ENCODE results near the gene ALDH3A2.

Gene ALDH3A2

GRCh38 chr17:19718041-19718612 lies 69.6 kb downstream of the ALDH3A2 start:
- ChIA-PET POLR2A (no interaction called here), CTCF (interaction anchor here (1.3 kb wide), 1 partner anchor 46 kb away, joined by 3 read pairs; no protein-coding TSS in a partner anchor)
- Histone ChIP-seq H3K9me3 (ENCODE audit: control extremely low read depth in 1 of 5, control insufficient read depth in 4 of 5, insufficient read depth in 2 of 5, low read depth in 1 of 5, low read length in 4 of 5) (no peaks in the 10 kb centered on the region), H3K27me3 (replicated peaks in 2 of 5; ENCODE audit: control insufficient read depth in 4 of 5, insufficient read depth in 5 of 5, low read length in 4 of 5) (no peaks in the 10 kb centered on the region), H3K27ac (ENCODE audit: insufficient read depth in 1 of 2, low read depth in 1 of 2, low read length in 2 of 2, poor library complexity in 1 of 2, severe bottlenecking in 2 of 2) (no peak overlapping the region), H3K4me3 (ENCODE audit: control insufficient read depth in 1 of 7, extremely low read depth in 1 of 7, insufficient read depth in 4 of 7, low read depth in 2 of 7, low read length in 6 of 7) (no peak overlapping the region), H3K4me1 (ENCODE audit: control extremely low read depth in 1 of 4, control insufficient read depth in 4 of 4, insufficient read depth in 4 of 4, low read length in 3 of 4) (peaks cover 0 to 9% (median 6%) of the 10 kb centered on the region in 4 experiments), H3K36me3 (ENCODE audit: control insufficient read depth in 4 of 4, insufficient read depth in 4 of 4, low read length in 3 of 4) (no peaks in the 10 kb centered on the region)
- DNase-seq: no peak
- WGBS (ENCODE audit: insufficient coverage): 95% methylated on average over 12 of the region's 12 CpGs

- Histone ChIP-seq H3K27ac (ENCODE audit: insufficient read depth in 1 of 2, low read depth in 1 of 2, low read length in 2 of 2, poor library complexity in 1 of 2, severe bottlenecking in 2 of 2) (no peak overlapping the region), H3K9me3 (ENCODE audit: control extremely low read depth in 1 of 5, control insufficient read depth in 4 of 5, insufficient read depth in 2 of 5, low read depth in 1 of 5, low read length in 4 of 5) (no peaks in the 10 kb centered on the region), H3K4me1 (ENCODE audit: control extremely low read depth in 1 of 4, control insufficient read depth in 4 of 4, insufficient read depth in 4 of 4, low read length in 3 of 4) (peaks cover 0 to 10% (median 6%) of the 10 kb centered on the region in 4 experiments), H3K27me3 (replicated peaks in 2 of 5; ENCODE audit: control insufficient read depth in 4 of 5, insufficient read depth in 5 of 5, low read length in 4 of 5) (no peaks in the 10 kb centered on the region), H3K36me3 (ENCODE audit: control insufficient read depth in 4 of 4, insufficient read depth in 4 of 4, low read length in 3 of 4) (no peaks in the 10 kb centered on the region), H3K4me3 (ENCODE audit: control insufficient read depth in 1 of 7, extremely low read depth in 1 of 7, insufficient read depth in 4 of 7, low read depth in 2 of 7, low read length in 6 of 7) (no peak overlapping the region)
- ChIA-PET POLR2A (no interaction called here), CTCF (interaction anchor here (0.9 to 1.9 kb wide), 3 partner anchors 9 to 47 kb away, joined by 3 to 6 read pairs (median 4); no protein-coding TSS in a partner anchor)
- no peak for DNase-seq
- 95% methylated on average over 18 of the region's 18 CpGs for WGBS (ENCODE audit: insufficient coverage)
Observed at GRCh38 chr17:19718613-19719354, 70.2 kb downstream of the ALDH3A2 start.

- DNase-seq: no peak
- ChIA-PET POLR2A (no interaction called here), CTCF (interaction anchor here (0.9 to 2.3 kb wide), 3 partner anchors 8 to 43 kb away, joined by 4 to 7 read pairs (median 6); no protein-coding TSS in a partner anchor)
- no peaks in the 10 kb centered on the region for H3K36me3 ChIP-seq (ENCODE audit: control insufficient read depth in 4 of 4, insufficient read depth in 4 of 4, low read length in 3 of 4)
- H3K4me3 ChIP-seq (ENCODE audit: control insufficient read depth in 1 of 7, extremely low read depth in 1 of 7, insufficient read depth in 4 of 7, low read depth in 2 of 7, low read length in 6 of 7): no peak overlapping the region
- no peak overlapping the region for H3K27ac ChIP-seq (ENCODE audit: insufficient read depth in 1 of 2, low read depth in 1 of 2, low read length in 2 of 2, poor library complexity in 1 of 2, severe bottlenecking in 2 of 2)
- peaks cover 0 to 18% (median 13%) of the 10 kb centered on the region in 4 experiments for H3K4me1 ChIP-seq (ENCODE audit: control extremely low read depth in 1 of 4, control insufficient read depth in 4 of 4, insufficient read depth in 4 of 4, low read length in 3 of 4)
- H3K27me3 ChIP-seq (replicated peaks in 2 of 5; ENCODE audit: control insufficient read depth in 4 of 5, insufficient read depth in 5 of 5, low read length in 4 of 5): no peaks in the 10 kb centered on the region
- H3K9me3 ChIP-seq (ENCODE audit: control extremely low read depth in 1 of 5, control insufficient read depth in 4 of 5, insufficient read depth in 2 of 5, low read depth in 1 of 5, low read length in 4 of 5): no peaks in the 10 kb centered on the region
- 96% methylated on average over 21 of the region's 23 CpGs for WGBS (ENCODE audit: insufficient coverage)
Observed at GRCh38 chr17:19719355-19720209, 71.0 kb downstream of the ALDH3A2 start.

- CTCF ChIA-PET: interaction anchor here (0.8 to 2.3 kb wide), 3 partner anchors 8 to 207 kb away, joined by 3 to 7 read pairs (median 6); no protein-coding TSS in a partner anchor
Observed at GRCh38 chr17:19720210-19720475, 71.6 kb downstream of the ALDH3A2 start.

GRCh38 chr17:19720631-19721426 lies 72.3 kb downstream of the ALDH3A2 start:
- CTCF ChIA-PET: interaction anchor here (0.8 to 2.3 kb wide), 2 partner anchors 42 to 207 kb away, joined by 3 to 7 read pairs; no protein-coding TSS in a partner anchor

More at GRCh38 chr17:19720210-19720475, 71.6 kb downstream of the ALDH3A2 start:
- Histone ChIP-seq H3K27ac (ENCODE audit: insufficient read depth in 1 of 2, low read depth in 1 of 2, low read length in 2 of 2, poor library complexity in 1 of 2, severe bottlenecking in 2 of 2) (no peak overlapping the region), H3K36me3 (ENCODE audit: control insufficient read depth in 4 of 4, insufficient read depth in 4 of 4, low read length in 3 of 4) (no peaks in the 10 kb centered on the region), H3K4me1 (ENCODE audit: control extremely low read depth in 1 of 4, control insufficient read depth in 4 of 4, insufficient read depth in 4 of 4, low read length in 3 of 4) (peaks cover 0 to 24% (median 17%) of the 10 kb centered on the region in 4 experiments), H3K9me3 (ENCODE audit: control extremely low read depth in 1 of 5, control insufficient read depth in 4 of 5, insufficient read depth in 2 of 5, low read depth in 1 of 5, low read length in 4 of 5) (no peaks in the 10 kb centered on the region), H3K4me3 (ENCODE audit: control insufficient read depth in 1 of 7, extremely low read depth in 1 of 7, insufficient read depth in 4 of 7, low read depth in 2 of 7, low read length in 6 of 7) (no peak overlapping the region), H3K27me3 (replicated peaks in 2 of 5; ENCODE audit: control insufficient read depth in 4 of 5, insufficient read depth in 5 of 5, low read length in 4 of 5) (no peaks in the 10 kb centered on the region)
- POLR2A ChIA-PET: no interaction called here
- 93% methylated on average over 4 of the region's 5 CpGs for WGBS (ENCODE audit: insufficient coverage)
- no peak for DNase-seq

GRCh38 chr17:19723964-19724363 lies 75.4 kb downstream of the ALDH3A2 start:
- no peaks in the 10 kb centered on the region for H3K9me3 ChIP-seq (ENCODE audit: control extremely low read depth in 1 of 5, control insufficient read depth in 4 of 5, insufficient read depth in 2 of 5, low read depth in 1 of 5, low read length in 4 of 5)
- WGBS (ENCODE audit: insufficient coverage): 88% methylated on average over 1 of the region's 1 CpG
- H3K4me1 ChIP-seq (ENCODE audit: control extremely low read depth in 1 of 4, control insufficient read depth in 4 of 4, insufficient read depth in 4 of 4, low read length in 3 of 4): peaks cover 0 to 39% (median 25%) of the 10 kb centered on the region in 4 experiments
- H3K27ac ChIP-seq (ENCODE audit: insufficient read depth in 1 of 2, low read depth in 1 of 2, low read length in 2 of 2, poor library complexity in 1 of 2, severe bottlenecking in 2 of 2): no peak overlapping the region
- H3K4me3 ChIP-seq (ENCODE audit: control insufficient read depth in 1 of 7, extremely low read depth in 1 of 7, insufficient read depth in 4 of 7, low read depth in 2 of 7, low read length in 6 of 7): peak overlapping the region in 2 of 7 experiments; percentile 51 to 62
- ChIA-PET POLR2A (no interaction called here), CTCF (no interaction called here)
- H3K36me3 ChIP-seq (ENCODE audit: control insufficient read depth in 4 of 4, insufficient read depth in 4 of 4, low read length in 3 of 4): no peaks in the 10 kb centered on the region
- DNase-seq: no peak
- no peaks in the 10 kb centered on the region for H3K27me3 ChIP-seq (replicated peaks in 2 of 5; ENCODE audit: control insufficient read depth in 4 of 5, insufficient read depth in 5 of 5, low read length in 4 of 5)

More at GRCh38 chr17:19720631-19721426, 72.3 kb downstream of the ALDH3A2 start:
- POLR2A ChIA-PET: no interaction called here
- WGBS (ENCODE audit: insufficient coverage): 69% methylated on average over 6 of the region's 9 CpGs
- Histone ChIP-seq H3K27me3 (replicated peaks in 2 of 5; ENCODE audit: control insufficient read depth in 4 of 5, insufficient read depth in 5 of 5, low read length in 4 of 5) (no peaks in the 10 kb centered on the region), H3K9me3 (ENCODE audit: control extremely low read depth in 1 of 5, control insufficient read depth in 4 of 5, insufficient read depth in 2 of 5, low read depth in 1 of 5, low read length in 4 of 5) (no peaks in the 10 kb centered on the region), H3K36me3 (ENCODE audit: control insufficient read depth in 4 of 4, insufficient read depth in 4 of 4, low read length in 3 of 4) (no peaks in the 10 kb centered on the region), H3K4me3 (ENCODE audit: control insufficient read depth in 1 of 7, extremely low read depth in 1 of 7, insufficient read depth in 4 of 7, low read depth in 2 of 7, low read length in 6 of 7) (no peak overlapping the region), H3K27ac (ENCODE audit: insufficient read depth in 1 of 2, low read depth in 1 of 2, low read length in 2 of 2, poor library complexity in 1 of 2, severe bottlenecking in 2 of 2) (no peak overlapping the region), H3K4me1 (ENCODE audit: control extremely low read depth in 1 of 4, control insufficient read depth in 4 of 4, insufficient read depth in 4 of 4, low read length in 3 of 4) (peaks cover 0 to 25% (median 17%) of the 10 kb centered on the region in 4 experiments)
- no peak for DNase-seq
